HG03571 (cell line): Measurements from ENCODE around the gene NET1.
A peak's percentile ranks its signal among the peaks of the same experiment; 100 is the strongest.
"Not testable (repeated sequence)": the region's sequence is repeated elsewhere in the genome, so short reads cannot be mapped to it uniquely, and the experiment has no call there.

Source experiments
- ATAC-seq: cut with Tn5 transposase; IDR thresholded peaks from one replicate; pipeline ENCODE4 v1.9.1; 2021; ENCODE audit not compliant: unreplicated experiment

The NET1 gene, protein sequence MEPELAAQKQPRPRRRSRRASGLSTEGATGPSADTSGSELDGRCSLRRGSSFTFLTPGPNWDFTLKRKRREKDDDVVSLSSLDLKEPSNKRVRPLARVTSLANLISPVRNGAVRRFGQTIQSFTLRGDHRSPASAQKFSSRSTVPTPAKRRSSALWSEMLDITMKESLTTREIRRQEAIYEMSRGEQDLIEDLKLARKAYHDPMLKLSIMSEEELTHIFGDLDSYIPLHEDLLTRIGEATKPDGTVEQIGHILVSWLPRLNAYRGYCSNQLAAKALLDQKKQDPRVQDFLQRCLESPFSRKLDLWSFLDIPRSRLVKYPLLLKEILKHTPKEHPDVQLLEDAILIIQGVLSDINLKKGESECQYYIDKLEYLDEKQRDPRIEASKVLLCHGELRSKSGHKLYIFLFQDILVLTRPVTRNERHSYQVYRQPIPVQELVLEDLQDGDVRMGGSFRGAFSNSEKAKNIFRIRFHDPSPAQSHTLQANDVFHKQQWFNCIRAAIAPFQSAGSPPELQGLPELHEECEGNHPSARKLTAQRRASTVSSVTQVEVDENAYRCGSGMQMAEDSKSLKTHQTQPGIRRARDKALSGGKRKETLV

DNA sequence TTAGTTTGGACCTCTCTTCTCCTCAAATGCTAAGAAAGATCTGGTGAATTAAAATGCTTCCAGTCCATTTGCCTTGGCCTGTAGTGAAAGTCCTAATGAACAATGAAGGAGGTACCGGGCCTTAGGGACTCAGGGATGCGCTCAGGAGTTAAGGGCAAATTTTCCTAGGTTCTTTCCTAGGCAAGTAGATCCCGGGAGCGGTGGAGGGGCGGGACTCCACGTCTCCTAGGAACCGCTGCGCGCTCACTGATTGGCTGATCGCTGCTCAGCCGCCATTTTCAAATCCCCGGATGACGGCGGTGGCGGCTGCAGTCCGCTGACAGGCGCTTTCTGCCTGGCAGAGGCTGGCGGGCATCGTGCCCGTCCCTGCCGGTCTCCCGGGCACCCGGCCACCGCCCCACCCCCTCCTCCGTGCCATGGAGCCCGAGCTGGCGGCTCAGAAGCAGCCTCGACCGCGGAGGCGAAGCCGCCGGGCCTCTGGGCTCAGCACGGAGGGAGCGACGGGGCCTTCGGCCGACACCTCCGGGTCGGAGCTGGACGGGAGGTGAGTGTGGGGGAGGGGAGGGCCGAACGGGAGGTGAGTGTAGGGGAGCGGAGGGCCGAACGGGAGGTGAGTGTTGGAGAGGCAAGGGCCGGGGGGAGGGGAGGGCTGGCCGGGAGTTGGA is at the start of gene NET1:
TSS of gene NET1 (plus strand) at position 281 of the 665 bp plus-strand sequence. CDS start at position 417, 136 bp downstream.
- peak; percentile 95 for ATAC-seq

DNA sequence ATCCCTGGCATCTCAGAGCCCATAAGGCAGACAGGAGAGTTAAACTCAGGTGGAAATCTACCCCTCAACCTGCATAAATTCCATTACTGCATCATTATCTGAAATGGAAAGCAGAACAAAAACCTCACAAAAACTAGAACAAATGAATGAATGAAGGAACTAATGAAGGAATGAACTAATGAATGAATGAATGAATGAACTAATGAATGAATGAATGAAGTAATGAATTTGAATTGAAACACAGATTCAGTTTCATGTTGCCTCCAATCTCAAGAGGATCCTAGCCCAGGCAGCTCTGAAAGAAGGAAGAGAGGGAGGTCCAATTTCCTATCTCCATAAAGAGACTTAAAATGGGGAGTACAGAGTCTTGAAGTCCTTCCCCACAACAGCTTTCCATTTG is 49.5 kb upstream of the NET1 start:
- ATAC-seq: no peak

DNA sequence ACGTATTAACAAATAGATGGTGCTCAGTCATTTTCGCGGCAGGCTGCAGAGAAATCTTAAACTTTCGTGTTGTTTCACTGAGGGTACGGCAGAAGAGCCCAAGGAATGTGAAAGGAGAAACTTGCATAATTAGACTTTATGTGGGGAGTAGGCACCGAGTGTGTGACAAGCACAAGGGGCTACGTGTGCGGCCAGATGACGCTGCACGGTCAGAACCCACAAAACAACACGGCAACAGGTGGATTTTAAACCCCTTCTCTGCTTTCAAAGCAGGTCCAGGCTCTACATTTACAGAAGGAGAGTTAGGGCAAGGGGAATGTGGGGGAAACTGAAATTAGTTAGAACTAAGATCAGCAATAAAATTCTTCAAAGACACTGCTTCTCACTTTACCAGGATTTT is 48.0 kb upstream of the NET1 start:
- ATAC-seq: no peak

DNA sequence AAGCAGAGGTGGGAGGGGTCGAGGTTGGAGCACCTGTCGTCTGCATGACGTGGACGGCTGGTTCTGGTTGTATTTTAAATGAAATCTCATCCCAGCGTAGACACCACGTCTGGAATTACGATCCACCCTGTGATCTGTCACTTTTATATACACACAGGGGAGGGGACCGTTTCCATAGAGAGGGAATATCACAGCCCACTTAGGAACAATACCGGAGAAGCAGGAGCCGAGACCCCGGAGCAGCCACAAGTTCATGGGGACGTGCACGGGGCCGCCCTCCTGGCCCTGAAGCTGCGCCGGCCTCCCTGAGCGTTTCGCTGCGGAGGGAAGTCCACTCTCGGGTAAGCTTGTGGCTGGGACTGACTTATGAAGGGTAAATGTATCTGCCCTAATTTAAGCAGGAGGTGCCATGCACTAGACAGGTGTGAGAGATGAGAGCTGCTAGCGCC is 47.4 kb upstream of the NET1 start, which contains the start of gene UCN3:
TSS of gene UCN3 (plus strand) at position 77 of the 449 bp plus-strand sequence. CDS start 8,755 bp downstream, outside the sequence.
- no peak for ATAC-seq

DNA sequence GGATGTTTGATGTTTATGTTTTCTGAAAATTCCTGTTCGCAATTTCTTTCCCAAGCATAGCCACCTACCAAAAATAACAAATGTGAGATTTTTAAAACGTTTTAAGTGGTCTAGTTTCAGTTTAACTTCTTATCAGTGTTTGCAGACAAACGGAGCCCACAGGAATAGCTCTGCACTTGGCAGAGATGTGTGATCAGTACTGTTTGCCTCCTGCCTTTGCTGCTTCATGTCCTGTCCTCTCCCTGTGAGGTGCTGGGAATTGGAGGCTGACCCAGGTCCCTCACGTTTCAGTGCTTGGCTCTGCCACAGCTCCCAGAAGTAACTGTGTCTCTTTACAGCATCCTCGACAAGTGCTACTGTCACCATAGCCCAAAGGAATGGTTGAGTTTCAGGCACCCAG is 46.4 kb upstream of the NET1 start:
- no peak for ATAC-seq

DNA sequence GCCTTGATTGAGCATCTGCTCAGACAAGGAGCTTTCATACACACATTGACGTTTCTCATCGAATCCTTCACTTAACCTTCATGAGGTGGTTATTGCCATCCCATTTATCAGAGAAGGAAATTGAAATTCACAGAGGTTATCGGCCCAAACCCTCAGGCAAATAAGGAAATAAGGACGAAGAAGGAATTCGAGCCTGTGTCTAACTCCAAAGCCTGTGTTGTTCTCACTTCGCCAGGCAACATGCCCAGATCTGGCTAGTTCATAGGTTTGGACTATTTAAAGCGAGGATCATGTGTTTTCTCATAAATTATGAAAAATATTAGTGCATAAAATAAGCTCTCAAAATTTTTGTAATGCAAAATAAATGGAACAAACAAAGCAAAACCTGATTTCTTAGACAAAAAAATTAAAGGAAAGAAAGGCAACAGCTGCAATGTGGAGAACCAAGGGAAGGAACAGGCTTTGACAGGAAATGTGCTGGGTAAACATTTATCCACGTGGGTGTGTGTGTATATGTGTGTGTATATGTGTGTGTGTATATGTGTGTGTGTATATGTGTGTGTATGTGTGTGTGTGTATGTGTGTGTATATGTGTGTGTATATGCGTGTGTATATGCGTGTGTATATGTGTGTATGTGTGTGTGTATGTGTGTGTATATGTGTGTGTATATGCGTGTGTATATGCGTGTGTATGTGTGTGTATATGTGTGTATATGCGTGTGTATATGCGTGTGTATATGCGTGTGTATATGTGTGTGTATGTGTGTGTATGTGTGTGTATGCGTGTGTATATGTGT is 42.8 kb upstream of the NET1 start:
- ATAC-seq: no peak

DNA sequence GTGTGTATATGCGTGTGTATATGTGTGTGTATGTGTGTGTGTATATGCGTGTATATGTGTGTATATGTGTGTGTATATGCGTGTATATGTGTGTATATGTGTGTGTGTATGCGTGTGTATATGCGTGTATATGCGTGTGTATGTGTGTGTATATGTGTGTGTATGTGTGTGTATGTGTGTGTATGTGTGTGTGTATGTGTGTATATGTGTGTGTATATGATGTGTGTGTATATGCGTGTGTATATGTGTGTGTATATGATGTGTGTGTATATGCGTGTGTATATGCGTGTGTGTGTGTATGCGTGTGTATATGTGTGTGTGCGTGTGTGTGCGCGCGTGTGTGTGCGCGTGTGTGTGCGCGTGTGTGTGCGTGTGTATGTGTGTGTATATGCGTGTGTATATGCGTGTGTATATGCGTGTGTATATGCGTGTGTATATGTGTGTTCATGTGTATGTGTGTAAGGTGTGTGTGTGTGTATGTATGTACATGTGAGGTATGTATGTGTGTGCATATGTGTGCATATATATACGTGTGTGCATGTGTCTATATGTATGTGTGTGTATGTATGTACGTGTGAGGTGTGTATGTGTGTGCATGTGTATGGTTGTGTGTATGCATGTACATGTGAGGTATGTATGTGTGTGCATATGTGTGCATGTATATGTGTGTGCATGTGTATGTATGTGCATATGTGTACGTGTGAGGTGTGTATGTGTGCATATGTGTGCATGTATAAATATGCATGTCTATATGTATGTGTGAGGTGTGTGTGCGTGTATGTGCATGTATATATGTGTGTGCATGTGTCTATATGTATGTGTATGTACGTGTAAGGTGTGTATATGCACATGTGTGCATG is 41.6 kb upstream of the NET1 start:
- no peak for ATAC-seq

DNA sequence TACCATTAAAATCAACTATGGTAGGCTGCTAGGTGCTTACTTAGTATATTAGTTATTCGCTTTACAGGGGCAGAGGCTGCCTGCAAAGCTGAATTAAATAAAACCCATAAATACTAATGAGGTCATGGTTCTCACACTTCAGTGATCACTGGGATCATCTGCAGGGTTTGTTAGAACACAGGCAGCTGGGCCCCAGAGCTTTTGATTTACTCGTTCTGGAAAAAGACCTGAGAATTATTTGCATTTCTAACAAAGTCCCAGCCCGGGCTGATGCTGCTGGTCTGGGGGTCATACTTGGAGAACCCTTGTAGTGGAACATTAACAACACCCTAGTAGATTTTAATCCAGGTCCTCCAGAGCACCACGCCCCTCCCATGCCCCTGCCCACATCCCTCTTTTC is 39.0 kb upstream of the NET1 start:
- ATAC-seq: no peak

DNA sequence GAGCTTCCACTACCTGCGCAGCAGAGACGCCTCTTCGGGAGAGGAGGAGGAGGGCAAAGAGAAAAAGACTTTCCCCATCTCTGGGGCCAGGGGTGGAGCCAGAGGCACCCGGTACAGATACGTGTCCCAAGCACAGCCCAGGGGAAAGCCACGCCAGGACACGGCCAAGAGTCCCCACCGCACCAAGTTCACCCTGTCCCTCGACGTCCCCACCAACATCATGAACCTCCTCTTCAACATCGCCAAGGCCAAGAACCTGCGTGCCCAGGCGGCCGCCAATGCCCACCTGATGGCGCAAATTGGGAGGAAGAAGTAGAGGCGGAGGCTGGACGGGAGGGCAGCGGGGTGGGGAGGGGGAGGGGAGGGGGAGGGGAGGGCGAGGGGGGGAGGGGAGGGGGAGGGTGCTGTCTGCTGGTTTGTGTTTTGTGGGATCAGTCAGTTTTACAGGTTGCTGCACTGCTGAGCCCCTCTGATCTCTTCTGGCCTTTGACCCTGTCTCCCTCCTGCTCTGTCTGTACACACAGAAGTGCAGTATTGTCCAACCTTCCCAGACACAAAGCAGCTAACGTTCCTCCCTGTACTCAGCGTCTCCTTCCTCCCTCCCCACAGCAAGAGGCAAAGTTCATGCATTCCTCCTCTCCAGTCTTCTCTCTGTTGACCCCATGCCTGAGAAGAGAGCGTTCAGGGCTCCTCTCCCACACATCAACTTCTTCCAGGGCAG is 38.3 kb upstream of the NET1 start:
- ATAC-seq: no peak

DNA sequence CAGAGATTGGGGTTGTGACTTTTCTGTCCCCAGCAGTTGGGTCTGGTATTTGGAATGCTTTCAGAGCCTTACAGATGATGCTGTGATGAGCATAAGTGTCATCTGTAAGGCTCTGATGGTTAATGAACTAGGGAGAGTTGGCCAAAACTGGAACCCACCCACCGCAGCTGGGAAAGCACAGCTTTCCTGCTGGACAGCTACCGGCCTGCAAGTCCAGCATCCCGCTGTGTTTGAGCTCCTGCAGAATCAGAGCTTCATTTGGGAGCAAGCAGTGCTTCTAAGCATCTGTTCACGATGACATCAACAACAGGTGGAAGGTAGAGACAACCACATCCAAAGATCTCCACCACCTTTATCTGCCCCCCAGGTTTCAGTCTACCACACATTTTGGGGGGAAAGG is 35.9 kb upstream of the NET1 start:
- no peak for ATAC-seq

DNA sequence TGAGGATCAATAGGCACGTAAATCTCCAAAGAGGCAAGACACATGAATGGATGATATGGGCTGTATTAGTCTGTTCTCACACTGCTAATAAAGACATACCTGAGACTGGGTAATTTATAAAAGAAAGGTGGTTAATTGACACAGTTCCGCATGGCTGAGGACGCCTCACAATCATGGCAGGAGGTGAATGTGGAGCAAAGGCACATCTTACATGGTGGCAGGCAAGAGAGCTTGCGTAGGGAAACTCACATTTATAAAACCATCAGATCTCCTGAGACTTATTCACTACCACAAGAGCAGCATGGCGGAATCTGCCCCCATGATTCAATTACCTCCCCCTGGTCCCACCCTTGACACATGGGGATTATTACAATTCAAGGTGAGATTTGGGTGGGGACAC is 33.2 kb upstream of the NET1 start:
- not testable (repeated sequence) for ATAC-seq

DNA sequence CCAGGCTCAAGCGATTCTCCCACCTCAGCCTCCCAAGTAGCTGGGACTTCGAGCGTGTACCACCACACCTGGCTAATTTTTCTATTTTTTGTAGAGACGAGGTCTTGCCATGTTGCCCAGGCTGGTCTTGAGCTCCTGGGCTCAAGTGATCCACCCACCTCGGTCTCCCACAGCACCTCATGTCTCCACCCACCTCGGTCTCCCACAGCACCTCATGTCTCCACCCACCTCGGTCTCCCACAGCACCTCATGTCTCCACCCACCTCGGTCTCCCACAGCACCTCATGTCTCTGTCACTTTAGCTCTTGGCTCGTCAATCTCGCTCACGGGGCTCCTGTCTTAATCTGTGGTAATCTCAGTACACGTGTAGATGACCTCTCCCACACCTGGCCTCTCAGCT is 32.0 kb upstream of the NET1 start:
- ATAC-seq: not testable (repeated sequence)

DNA sequence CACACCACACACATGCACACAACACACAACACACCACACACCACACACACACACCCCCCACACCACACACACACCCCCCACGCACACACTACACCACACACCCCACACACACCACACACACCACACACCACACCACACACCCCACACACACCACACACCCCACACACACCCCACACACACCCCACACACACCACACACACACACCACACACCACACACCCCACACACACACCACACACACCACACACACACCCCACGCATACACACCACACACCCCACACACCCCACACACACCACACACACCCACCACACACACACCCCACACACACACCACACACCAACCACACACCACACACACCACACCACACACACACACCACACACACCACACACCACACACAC is 31.2 kb upstream of the NET1 start:
- no peak for ATAC-seq

DNA sequence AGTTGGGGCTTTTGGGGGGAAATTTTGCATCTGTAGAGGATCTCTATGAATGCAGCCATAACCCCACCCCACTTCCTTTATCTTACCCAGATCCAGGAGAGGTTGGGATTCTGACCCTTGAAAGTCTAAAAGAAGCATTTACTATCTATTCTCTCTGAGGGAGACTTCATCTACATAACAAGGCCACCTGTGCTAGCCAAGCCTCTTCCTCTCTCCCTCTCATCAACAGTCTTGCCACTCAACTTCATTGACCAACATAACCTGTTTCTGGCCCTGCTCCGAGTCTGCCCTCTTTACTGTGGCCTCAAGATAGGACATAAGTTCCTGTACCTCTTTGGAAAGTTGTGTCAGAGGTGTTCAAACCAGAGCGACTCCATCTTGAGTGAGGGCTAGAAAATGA is 27.1 kb upstream of the NET1 start:
- no peak for ATAC-seq

DNA sequence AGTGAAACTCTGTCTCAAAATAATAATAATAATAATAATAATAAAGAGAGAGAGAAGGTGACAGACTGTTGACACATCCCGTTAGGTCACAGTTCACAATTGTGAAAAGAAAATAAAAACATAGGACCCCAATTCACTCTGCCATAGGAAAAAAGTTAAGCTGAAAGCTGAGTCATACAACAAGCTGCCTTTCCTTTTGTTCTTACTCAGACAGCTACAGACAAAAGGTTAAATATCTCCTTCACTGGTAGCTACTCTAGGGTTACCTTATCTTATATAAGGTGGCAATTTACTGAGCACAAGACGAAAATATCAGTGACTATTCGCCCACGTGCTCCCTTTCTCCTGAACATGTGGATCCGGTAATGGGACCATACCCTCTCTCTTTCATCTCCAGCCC is 25.2 kb upstream of the NET1 start:
- ATAC-seq: no peak

DNA sequence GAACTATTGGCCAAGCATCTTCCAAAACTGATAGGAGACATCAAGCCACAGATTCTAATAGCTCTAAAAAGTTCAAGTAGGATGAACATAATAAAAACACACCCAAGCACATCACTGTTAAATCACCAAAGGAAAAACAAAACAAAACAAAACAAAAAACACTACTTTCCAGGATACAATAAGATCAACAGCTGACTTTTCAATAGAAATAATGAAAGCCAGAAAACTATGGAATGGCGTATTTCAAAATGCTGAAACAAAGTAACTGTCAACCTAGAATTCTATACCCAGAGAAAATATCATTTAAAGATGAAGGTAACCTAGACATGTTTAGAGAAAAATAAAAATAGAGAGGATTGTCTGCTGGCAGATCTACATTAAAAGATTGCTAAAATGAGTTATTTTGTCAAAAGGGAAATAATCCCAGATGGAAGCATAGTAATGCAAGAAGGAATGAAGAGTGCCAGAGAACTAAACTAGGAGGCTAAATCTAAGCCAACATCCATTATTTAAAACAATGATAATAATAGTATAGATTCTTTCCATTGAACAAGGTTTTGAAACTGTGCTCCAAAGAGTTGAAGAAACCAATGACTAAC is 21.7 kb upstream of the NET1 start:
- ATAC-seq: no peak

DNA sequence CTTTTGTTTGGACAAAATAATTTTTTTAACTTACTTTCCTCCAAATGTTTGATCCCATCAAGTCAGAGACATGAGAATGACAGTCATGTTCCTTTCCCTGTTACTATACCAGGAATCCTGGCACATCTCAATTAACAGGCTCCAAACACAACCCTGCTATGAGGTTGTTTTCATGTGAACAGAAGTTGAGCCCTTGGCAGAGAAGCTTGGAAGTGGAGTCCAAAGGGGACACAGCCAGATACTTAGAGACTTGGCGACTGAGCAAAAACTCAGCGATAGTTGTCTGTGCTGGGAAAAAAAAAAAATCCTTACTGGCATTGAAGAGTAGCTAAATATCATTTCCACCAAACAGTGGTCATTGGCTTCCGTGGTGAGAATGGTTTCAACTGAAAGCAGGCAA is 20.6 kb upstream of the NET1 start:
- ATAC-seq: no peak

DNA sequence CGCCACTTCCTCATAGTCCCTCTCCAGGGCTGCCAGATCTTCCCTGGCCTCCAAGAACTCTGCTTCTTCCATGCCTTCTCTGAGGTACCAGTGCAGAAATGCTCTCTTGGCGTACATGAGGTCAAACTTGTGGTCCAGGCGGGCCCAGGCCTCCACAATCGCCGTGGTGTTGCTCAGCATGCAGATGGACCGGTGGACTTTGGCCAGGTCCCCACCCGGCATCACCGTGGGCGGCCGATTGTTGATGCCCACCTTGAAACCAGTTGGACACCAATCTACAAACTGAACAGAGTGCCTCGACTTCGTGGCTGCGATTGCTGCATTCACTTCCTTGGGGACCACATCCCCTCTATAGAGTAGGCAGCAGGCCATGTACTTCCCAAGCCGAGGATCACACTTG is 18.8 kb upstream of the NET1 start:
- ATAC-seq: no peak

DNA sequence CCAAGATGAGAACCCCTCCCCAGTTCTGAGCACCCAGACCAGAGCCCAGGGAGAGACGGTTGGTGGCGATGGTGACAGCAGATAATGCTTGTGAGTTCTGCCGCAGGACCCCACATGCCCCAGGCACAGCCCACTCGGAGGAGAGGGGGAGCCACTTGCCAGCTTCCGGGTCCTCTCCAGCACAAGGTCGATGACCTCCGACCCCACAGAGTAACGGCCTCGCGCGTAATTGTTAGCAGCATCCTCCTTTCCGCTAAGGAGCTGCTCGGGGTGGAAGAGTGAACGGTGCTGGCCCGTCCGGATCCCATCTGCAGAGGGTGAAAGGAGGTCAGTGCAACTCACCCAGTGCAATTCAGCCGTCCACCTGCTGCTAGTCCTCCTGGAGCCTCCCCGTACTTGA is 17.2 kb upstream of the NET1 start:
- ATAC-seq: no peak
